ENCODE data around the gene TRIM58.

DNA sequence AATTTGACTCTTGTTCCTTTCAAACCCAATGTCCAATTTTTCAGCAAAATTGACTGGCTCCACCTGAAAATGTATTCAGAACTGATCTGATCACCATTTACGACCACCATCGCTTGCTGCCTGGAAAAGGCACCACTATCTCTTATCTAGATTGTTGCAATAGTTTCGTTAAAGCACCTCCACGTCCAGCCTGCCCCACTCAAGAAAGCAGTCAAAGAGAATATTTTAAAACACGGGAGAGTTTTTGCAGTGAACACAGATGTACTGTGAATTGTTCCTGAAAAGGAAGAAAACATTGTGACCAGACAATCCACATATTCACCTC, 11.3 kb upstream of the TRIM58 start:
- TF ChIP-seq, protein P1, sequence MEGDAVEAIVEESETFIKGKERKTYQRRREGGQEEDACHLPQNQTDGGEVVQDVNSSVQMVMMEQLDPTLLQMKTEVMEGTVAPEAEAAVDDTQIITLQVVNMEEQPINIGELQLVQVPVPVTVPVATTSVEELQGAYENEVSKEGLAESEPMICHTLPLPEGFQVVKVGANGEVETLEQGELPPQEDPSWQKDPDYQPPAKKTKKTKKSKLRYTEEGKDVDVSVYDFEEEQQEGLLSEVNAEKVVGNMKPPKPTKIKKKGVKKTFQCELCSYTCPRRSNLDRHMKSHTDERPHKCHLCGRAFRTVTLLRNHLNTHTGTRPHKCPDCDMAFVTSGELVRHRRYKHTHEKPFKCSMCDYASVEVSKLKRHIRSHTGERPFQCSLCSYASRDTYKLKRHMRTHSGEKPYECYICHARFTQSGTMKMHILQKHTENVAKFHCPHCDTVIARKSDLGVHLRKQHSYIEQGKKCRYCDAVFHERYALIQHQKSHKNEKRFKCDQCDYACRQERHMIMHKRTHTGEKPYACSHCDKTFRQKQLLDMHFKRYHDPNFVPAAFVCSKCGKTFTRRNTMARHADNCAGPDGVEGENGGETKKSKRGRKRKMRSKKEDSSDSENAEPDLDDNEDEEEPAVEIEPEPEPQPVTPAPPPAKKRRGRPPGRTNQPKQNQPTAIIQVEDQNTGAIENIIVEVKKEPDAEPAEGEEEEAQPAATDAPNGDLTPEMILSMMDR (conservative IDR thresholded peaks at IDR 0.05 in 1 of 2, IDR thresholded peaks at IDR 0.05 in 1 of 2; ENCODE audit: extremely low read depth in 1 of 2, insufficient read depth in 1 of 2, low read depth in 1 of 2, low read length in 2 of 2) = no peak
- TF ChIP-seq EZH2 (IDR thresholded peaks at IDR 0.05; ENCODE audit: borderline replicate concordance, low read length) = no peak

Data from mammary epithelial cell (primary cell).